ENCODE data around the gene NAT10. TPM values are rescaled to one million over a fixed set of nuclear protein-coding genes. Genes with fewer than 3 reads are reported as not detected.

The NAT10 gene
- total RNA-seq, 2 donors from 2014 or later = 59.7 to 61.0 TPM

GRCh38 chr11:34145847-34146381 lies 40.5 kb downstream of the NAT10 start:
- H3K4me3 ChIP-seq (ENCODE audit: low read length) = no peak overlapping the region
- no peak overlapping the region for H3K27ac ChIP-seq (ENCODE audit: low read depth, low read length)
- no peaks in the 10 kb centered on the region for H3K4me1 ChIP-seq (ENCODE audit: control insufficient read depth, insufficient read depth, low read length)
- Mint-ChIP-seq H3K27me3 (ENCODE audit: insufficient read depth) (no peaks in the 10 kb centered on the region), H3K9me3 (no peaks in the 10 kb centered on the region), H3K27ac (no peak overlapping the region), H3K4me3 (no peak overlapping the region), H3K36me3 (ENCODE audit: low read depth) (peaks cover 64% of the 10 kb centered on the region), H3K4me1 (no peaks in the 10 kb centered on the region)
- no peaks in the 10 kb centered on the region for H3K9me3 ChIP-seq (ENCODE audit: control insufficient read depth, low read length)
- H3K36me3 ChIP-seq (ENCODE audit: control insufficient read depth, insufficient read depth, low read length) = peaks cover 70% of the 10 kb centered on the region
- H3K27me3 ChIP-seq (ENCODE audit: control insufficient read depth, insufficient read depth, low read length, poor library complexity, severe bottlenecking) = no peaks in the 10 kb centered on the region
- DNase-seq = no peak
- TF ChIP-seq CTCF (conservative IDR thresholded peaks at IDR 0.05) = no peak
- no peak overlapping the region for H3K9ac ChIP-seq (ENCODE audit: extremely low read depth, low read length, poor library complexity, severe bottlenecking)
- WGBS, 2 experiments (ENCODE audit: insufficient coverage in 1 of 2, insufficient read length in 1 of 2) = 91 to 92% methylated on average over 8 of the region's 8 CpGs

GRCh38 chr11:34146411-34146810 lies 41.0 kb downstream of the NAT10 start:
- no peak overlapping the region for H3K27ac Mint-ChIP-seq
- 96 to 98% methylated on average over 11 to 12 of the region's 12 CpGs for WGBS, 2 experiments (ENCODE audit: insufficient coverage in 1 of 2, insufficient read length in 1 of 2)
- no peaks in the 10 kb centered on the region for H3K27me3 Mint-ChIP-seq (ENCODE audit: insufficient read depth)
- no peaks in the 10 kb centered on the region for H3K9me3 ChIP-seq (ENCODE audit: control insufficient read depth, low read length)
- no peaks in the 10 kb centered on the region for H3K27me3 ChIP-seq (ENCODE audit: control insufficient read depth, insufficient read depth, low read length, poor library complexity, severe bottlenecking)
- no peak for DNase-seq
- H3K36me3 ChIP-seq (ENCODE audit: control insufficient read depth, insufficient read depth, low read length) = peaks cover 70% of the 10 kb centered on the region
- peaks cover 60% of the 10 kb centered on the region for H3K36me3 Mint-ChIP-seq (ENCODE audit: low read depth)
- H3K4me1 ChIP-seq (ENCODE audit: control insufficient read depth, insufficient read depth, low read length) = no peaks in the 10 kb centered on the region
- TF ChIP-seq CTCF (conservative IDR thresholded peaks at IDR 0.05) = no peak
- no peaks in the 10 kb centered on the region for H3K4me1 Mint-ChIP-seq
- H3K9ac ChIP-seq (ENCODE audit: extremely low read depth, low read length, poor library complexity, severe bottlenecking) = no peak overlapping the region
- no peak overlapping the region for H3K4me3 ChIP-seq (ENCODE audit: low read length)
- no peak overlapping the region for H3K27ac ChIP-seq (ENCODE audit: low read depth, low read length)
- no peak overlapping the region for H3K4me3 Mint-ChIP-seq
- H3K9me3 Mint-ChIP-seq = no peaks in the 10 kb centered on the region

- Histone ChIP-seq H3K36me3 (ENCODE audit: control insufficient read depth, insufficient read depth, low read length) (peaks cover 67% of the 10 kb centered on the region), H3K9me3 (ENCODE audit: control insufficient read depth, low read length) (no peaks in the 10 kb centered on the region), H3K9ac (ENCODE audit: extremely low read depth, low read length, poor library complexity, severe bottlenecking) (no peak overlapping the region), H3K27ac (ENCODE audit: low read depth, low read length) (no peak overlapping the region), H3K27me3 (ENCODE audit: control insufficient read depth, insufficient read depth, low read length, poor library complexity, severe bottlenecking) (no peaks in the 10 kb centered on the region), H3K4me3 (ENCODE audit: low read length) (no peak overlapping the region), H3K4me1 (ENCODE audit: control insufficient read depth, insufficient read depth, low read length) (no peaks in the 10 kb centered on the region)
- no peak for DNase-seq
- H3K4me1 Mint-ChIP-seq = no peaks in the 10 kb centered on the region
- H3K9me3 Mint-ChIP-seq = no peaks in the 10 kb centered on the region
- H3K27me3 Mint-ChIP-seq (ENCODE audit: insufficient read depth) = no peaks in the 10 kb centered on the region
- H3K36me3 Mint-ChIP-seq (ENCODE audit: low read depth) = peaks cover 56% of the 10 kb centered on the region
- no peak for TF ChIP-seq CTCF (conservative IDR thresholded peaks at IDR 0.05)
- no peak overlapping the region for H3K4me3 Mint-ChIP-seq
- WGBS, 2 experiments (ENCODE audit: insufficient coverage in 1 of 2, insufficient read length in 1 of 2) = 93 to 100% methylated on average over 1 to 5 of the region's 5 CpGs
- H3K27ac Mint-ChIP-seq = no peak overlapping the region
These were observed 41.4 kb downstream of the NAT10 start for GRCh38 chr11:34146866-34147265.

Data from endodermal cell (in vitro differentiated cells).